GOT3 (cell line): Measurements from ENCODE around the gene TP53I3.
"Not testable (repeated sequence)": the region's sequence is repeated elsewhere in the genome, so short reads cannot be mapped to it uniquely, and the experiment has no call there.

ENCODE experiments used
- DNase-seq: peaks from one replicate; lab custom pipeline; 2025; ENCODE audit warnings: mixed read lengths; lab: John Stamatoyannopoulos, UW

Gene TP53I3

DNA sequence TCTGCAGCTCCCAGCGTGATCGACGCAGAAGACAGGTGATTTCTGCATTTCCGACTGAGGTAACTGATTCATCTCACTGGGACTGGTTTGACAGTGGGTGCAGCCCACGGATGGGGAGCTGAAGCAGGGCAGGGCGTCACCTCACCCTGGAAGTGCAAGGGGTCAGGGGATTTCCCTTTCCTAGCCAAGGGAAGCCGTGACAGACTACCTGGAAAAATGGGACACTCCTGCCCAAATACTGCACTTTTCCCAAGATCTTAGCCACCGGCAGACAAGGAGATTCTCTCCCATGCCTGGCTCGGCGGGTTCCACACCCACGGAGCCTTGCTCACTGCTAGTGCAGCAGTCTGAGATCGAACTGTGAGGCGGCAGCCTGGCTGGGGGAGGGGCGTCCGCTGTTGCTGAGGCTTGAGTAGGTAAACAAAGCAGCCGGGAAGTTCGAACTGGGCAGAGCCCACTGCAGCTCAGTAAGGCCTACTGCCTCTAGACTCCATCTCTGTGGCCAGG is 10.6 kb upstream of the TP53I3 start:
- DNase-seq: not testable (repeated sequence)

DNA sequence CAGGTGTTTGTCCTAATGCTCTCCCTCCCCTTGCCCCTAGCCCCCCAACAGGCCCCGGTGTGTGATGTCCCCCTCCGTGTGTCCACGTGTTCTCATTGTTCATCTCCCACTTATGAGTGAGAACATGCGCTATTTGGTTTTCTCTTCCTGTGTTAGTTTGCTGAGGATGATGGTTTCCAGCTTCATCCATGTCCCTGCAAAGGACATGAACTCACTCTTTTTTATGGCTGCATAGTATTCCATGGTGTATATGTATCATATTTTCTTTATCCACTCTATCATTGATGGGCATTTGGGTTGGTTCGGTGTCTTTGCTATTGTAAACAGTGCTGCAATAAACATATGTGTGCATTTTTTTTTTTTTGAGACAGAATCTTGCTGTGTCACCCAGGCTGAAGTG is 8.6 kb upstream of the TP53I3 start:
- DNase-seq: not testable (repeated sequence)

DNA sequence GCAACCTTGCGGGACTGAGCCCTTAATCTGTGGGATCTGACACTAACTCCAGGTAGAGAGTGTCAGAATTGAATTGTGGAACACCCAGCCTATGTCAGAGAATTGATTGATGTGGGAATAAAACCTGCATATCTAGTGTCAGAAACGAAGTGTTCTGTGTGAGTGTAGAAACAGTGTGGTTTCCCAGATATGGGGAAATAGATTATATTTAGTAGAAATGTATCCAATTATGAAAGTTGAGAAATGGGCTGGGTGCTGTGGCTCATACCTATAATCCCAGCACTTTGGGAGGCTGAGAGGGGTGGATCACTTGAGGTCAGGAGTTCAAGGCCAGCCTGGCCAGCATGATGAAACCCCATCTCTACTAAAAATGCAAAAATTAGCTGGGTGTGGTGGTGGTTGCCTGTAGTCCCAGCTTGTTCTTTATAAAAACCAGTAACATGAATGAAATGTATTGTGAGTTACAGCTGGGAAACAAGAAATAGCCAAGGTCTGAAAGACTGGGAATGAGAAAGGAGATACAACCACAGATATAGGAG is 4.3 kb upstream of the TP53I3 start:
- no peak for DNase-seq

DNA sequence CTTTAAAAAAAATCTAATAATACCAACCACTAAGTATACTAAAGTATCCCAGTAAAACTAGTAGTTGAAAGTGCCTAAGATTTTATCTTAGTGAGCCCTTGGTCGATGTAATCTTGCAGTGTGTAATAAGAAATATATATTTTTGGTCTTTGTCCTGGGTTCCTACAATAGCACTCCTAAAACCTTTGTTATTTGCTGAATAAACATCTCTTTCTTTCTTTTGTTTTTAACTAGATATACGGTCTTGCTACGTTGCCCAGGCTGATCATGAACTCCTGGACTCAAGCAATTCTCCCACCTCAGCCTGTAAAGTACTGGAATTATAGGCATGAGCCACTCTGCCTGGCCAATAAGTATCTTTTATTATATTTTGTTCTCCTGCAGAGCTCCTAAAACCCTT is 2.4 kb upstream of the TP53I3 start:
- DNase-seq: no peak

DNA sequence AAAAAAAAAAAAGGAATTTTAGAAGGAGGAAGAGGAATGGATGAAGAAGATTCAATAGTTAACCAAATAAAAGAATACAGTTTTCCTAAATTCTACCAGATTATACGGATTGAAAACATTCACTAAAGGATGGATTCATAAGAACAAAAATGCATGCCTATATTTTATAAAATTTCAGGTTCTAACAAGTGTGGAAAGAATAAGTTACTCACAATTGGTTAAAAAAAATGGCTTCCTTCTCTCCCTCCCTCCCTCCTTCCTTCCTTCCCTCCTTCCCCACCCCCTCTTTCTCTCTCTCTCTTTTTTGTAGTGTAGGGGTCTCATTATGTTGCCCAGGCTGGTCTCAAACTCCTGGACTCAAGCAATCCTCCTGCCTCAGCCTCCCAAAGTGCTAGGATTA is 1.6 kb upstream of the TP53I3 start:
- no peak for DNase-seq

DNA sequence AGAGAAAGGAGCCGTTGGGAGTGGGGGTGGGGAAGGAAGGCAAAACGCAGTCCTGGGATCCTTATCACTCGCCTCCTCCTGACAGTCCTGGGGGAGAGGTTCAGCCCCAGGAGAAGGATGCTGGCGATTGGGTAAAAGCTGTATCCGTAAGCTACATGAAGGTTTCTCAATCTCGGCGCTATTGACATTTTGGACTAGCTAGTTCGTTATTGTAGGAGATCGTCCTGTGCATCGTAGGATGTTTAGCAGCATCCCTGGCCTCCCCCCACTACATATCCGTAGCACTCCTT is 511 bp upstream of the TP53I3 start:
- DNase-seq: no peak

DNA sequence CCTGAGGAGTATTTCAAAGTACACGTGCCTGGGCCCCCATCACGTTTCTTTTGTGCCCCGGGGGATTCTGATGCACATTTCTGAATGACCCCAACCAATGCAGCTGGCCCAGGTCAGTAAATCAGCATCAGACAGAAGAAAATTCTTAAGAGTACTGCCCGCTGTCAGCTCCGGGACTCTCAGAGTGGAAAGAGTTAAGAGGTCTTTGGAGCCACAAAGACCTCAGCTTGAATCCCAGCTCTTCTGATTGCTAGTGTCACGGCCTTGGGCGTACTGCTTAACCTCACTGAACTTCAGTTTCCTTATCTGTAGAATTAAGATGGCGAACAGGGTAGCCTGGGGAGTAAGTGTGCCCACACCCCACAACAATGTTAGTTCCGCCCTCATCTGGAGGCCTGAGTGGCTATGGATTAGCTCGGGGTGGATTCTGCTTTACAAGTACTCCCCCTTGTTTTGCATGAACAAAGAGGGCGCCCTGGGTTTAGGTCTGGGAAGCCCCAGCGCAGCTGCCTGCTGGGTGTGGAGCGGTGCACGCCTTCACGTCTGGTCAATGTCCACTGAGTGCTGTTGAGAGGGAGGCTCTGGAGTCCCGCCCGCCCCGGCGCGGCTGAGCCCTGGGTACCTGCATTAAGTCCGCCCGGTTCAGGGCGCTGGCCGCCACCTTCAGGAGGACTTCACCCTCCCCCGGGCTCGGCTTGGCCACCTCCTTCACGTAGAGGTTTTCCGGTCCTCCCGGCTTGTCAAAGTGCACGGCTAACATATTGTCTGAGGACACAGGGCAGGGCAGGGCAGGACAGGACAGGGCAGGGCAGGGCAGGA is 858 bp downstream of the TP53I3 start:
- DNase-seq: no peak

DNA sequence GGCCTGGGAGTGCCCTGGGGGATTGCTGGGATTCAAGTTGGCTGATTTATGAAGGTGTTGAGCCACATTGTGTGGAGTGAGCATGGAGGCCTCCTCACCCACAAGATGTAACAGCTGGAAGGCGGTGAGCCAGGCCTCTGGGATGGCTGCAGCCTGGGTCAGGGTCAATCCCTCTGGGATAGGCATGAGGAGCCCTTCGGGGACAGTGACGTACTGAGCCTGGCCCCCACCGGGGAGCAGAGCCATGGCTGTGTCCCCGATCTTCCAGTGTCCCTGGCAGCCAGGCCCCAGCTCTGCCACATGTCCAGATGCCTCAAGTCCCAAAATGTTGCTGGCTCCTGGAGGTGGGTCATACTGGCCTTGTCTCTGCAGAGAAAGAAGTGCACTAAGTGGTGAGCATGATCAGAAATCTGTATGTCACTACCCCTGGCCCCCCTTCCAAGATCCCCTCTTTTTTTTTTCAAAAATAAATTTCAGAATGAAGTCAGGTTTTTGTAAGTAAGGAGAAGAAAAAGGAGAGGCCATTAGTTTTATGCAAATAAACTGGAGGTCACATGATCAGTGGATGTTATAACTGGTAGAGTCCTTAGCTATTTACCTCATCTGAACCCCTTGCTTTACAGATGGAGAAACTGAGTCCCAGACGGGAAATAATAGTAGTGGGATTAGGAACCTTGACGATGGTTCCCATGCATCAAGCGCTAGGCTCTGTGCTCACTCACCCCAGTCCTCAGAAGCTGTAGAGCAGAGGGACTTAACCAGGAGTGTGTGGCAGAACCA is 1.7 kb downstream of the TP53I3 start:
- no peak for DNase-seq

DNA sequence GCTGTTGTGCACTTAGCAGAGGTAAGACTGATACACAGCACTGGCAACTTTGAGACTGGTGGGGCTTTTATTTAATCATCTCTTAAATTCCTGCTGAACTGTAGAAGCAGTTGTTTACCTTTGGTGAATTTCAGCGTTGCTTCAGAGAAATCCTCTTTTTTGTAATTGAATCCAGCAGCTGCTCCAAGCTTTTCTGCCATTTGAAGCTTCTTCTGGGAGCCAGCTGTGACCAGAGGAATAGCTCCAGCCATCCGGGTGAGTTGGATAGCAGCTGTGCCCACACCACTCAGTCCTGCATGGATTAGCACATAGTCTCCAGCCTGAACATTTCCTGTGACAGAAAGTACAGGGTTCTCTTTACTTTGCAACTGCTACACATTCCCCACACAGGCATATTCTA is 3.9 kb downstream of the TP53I3 start:
- DNase-seq: no peak

DNA sequence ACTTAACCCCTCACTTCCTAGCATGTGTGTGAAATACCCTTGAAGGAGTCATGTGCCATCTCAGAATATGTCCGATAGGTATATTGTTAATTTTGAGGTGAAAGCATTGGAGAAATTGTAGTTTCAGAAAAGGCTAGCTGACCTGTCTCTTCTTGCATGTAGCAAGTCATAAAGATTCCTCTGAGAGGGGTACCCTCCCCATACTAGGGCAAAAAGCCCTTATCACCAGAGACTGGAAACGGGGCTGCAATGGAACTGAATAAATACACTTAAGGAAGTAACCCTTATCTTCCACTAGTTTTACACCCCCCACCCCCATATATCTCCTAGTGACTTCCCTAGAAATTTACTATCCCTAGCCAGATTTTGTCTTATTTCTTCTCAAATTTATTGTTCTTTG is 6.8 kb downstream of the TP53I3 start:
- no peak for DNase-seq

DNA sequence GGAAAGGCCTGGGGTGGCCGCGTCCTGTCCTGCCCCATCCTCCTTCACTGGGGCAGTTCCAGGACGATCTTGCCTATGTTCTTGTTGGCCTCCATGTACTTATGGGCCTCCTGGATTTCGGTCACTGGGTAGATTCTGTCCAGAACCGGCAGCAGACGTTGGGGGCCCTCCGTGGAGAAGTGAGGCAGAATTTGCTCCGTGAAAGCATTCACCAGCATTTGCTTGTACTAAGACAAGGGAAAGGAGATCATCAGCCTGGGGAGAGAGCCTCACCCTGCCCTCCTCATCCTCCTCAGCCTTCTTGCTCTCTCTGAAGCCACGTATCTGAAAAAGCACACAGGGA is 7.1 kb downstream of the TP53I3 start:
- no peak for DNase-seq

DNA sequence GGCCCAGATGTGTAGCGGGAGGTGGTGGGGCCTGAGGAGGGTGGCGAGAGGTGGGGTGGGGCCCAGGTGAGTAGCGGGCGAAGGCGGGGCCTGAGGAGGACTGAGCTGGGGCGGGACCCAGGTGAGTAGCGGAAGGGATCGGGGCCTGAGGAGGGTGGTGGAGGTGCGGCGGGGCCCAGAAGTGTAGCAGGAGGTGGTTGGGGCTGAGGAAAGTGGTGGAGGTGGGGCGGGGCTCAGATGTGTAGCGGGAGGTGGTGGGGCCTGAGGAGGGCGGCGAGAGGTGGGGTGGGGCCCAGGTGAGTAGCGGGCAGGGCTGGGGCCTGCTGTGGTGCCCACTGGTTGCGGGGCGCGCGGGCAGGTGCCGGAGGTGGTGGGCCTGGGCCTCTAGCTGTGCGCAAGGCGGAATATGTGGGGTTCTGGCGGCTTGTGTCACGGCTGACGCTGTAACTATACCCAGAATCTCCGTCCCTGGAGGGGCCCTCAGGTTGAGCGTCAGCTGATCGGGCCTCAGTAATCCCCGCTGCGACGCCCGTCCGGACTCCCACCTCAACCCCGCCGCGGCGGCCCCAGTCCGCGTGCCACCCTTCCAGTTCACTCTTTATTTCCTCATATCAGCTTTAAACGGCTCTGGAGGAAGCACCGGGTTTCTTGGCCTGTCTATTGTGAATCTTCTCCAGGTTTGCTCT is 7.6 kb downstream of the TP53I3 start:
- DNase-seq: no peak

DNA sequence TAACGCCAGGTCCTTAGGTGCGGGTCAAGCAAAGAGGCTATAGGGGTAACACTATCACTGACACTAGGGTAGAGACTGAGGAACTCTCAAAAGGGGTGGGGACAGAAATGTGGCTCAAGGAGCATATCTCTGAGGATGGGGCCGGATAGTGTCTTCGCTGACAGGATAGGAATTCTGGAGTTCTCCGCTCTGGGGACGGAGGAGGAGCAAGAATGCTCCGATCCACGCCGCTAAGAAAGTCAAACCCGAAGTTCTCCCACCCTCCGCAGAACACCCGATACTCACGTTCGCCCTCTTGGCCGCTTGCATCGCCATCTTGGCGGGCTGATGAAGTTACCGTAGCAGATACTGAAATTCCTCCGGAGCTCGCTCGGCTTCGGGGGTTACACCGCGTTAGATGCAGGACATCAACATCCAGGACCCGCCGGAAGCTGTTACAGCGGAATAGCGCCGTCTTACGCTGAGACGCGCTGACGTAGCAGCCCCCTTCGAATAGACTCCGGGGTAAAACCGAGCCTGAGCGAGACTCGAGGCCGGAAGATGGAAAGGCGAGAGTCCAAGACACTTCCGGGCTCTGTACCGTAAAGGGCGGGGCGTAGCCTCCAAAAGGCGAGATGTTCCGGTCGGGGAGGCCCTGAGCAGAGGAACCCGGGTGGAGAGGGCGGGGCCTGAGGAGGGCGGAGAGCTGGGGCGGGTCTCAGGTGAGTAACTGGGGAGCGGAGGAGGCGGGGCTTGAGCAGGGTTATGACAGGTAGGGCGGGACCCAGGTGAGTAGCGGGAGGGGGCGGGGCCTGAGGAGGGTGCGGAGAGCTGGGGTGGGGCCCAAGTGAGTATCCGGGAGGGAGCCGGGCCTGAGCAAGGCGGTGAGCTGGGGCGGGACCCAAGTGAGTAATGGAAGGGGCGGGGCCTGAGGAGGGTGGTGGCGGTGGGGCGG is 8.5 kb downstream of the TP53I3 start, which contains the start of gene SF3B6:
TSS of gene SF3B6 (minus strand) at position 412 of the 934 bp plus-strand sequence. CDS start at position 315, 97 bp downstream.
- peak; percentile 88 for DNase-seq

DNA sequence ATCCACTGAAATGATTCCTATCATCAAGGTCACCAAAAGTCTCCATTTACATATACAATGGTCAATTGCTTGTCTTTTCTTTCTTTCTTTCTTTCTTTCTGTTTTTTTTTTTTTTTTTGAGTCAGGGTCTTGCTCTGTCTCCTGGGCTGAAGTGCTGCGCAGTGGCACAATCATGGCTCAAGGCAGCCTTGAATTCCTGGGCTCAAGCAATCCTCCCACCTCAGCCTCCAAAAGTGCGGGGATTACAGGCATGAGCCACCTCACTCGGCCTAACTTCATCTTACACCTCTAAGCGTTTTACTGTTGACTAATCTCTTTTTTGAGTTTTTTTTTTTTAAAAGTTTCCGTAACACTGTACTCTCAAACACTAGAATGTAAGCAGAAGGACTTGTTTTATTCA is 9.4 kb downstream of the TP53I3 start:
- DNase-seq: no peak

DNA sequence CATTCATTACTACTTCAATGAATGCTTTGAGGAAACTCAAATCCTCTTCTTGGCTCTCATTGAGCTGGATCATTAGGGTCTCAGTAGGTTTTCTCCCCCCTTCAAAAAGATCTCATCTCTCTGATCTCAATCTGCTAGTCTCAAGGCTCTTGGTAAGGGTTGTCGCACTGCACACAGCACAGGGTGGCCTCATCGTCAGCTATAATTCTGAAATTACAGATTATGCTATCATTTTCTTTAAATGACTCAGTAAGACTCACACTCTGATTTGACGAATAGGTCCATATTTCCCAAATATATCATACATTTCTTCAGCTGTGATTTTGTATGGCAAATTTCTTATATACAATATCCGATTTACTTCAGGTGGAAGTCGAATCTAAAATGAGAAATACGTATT is 10.8 kb downstream of the TP53I3 start:
- DNase-seq: no peak

DNA sequence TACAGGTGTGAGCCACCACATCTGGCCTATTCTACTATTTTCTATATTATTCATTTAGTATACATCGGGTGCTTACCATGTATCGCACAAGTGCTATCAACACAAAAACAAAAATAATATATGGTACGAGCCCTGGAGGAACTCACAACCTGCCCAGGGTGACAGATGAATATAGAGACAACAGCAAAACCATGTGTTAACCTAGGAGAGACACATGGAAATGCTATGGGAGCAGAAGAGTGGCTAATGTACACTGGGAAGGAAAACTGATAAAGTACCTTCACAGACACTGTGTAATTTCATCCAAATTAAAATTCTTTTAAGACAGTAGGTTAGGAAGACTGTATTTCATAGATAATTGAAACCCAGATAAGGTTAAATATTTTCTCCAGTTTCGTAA is 12.4 kb downstream of the TP53I3 start:
- no peak for DNase-seq

DNA sequence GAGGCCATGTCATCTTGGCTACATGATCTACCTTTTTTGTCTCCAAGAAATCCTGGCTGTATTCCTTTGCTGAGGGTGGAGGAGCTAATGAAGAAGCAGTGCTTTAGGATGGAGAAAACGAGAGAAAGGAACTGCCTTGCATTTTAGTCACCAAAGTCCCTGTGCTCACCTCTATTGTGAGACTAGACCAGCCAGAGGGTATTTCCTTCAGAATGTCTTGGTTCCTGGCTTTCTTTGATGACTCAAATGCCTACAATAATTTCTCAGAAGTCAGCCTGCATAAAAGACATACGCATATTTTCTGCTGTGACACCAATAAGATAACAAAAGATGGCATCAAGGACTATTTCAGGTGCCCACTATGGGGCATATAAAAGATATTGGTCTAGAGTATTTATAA is 19.3 kb downstream of the TP53I3 start:
- no peak for DNase-seq

DNA sequence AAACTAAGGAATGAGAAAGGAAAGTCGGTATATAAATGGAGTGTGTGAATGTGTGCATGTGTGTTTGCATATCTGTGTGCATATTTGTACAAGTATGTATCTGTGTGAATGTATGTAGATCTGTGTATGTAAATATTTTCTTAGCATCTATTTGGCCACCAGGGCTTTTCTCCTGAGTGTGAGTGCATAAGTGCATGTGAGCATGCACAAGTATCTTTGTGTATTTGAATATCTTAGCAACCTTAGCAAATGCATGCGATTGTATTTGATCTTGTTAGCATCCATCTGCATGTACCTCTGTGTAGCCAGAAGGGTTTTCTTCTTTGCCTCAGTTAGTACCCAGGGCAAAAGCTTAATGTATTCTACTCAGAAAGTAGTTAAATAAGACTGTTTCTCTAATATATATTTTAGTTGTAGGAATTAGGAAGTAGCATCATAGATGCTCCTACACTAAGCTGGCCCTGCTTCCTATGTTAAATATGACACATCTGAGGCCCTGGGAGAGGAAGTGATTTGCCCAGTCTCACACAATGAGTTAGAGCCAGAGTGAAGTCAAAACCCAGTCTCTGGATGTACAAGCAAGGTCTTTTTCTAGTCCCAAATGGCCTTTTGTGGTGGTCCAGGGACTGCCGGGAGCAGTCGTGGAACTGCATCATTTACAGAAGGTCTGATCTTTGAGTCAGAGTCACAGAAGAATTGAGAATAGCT is 25.9 kb downstream of the TP53I3 start:
- DNase-seq: no peak

DNA sequence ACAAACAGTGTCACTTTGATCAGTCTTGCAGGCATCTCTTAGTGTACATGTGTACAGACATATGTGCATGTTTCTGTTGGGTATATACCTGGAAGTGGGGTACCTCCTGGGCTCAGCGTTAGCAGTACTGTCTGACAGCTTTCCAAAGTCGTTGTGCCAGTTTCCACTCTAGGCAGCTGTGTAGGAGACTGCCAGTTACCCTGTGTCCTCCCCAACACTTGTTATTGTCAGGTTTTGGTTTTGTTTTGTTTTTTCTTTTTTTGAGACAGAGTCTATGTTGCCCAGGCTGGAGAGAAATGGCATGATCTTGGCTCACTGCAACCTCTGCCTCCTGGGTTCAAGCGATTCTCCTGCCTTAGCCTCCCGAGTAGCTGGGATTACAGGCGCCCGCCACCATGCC is 28.9 kb downstream of the TP53I3 start:
- DNase-seq: no peak

DNA sequence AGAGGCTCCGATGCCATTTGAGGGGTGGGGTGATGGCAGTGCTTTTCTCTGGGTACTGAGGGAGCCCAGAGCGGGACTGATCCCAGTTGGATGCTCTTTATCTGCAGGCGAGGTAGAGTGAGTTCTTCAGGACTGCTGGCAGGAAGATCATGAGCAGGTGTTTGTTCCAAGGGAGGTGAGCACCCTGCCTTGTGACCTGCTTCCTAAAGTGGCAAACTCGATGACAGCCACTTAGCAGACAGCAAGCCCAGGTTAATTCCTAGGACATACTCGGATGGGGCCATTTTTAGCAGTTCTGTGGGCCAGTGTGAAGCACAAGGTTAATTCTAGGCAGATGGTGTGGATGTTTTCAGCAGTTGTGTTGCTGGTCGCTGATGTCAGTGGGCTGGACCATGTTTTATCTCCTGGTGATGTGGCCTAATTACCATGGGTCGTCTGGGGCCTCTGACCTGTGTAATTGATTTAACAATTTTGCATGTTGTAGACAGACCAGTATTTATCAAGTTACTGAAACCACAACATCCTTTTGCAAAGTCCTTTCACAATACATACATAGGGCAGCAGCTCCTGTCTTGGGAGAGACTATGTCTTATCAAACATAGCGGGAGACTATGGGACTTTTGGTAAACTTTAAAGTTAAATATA is 30.1 kb downstream of the TP53I3 start:
- no peak for DNase-seq
